ENCODE measurements around the gene ADAMTS2.
"Not testable (repeated sequence)": the region's sequence is repeated elsewhere in the genome, so short reads cannot be mapped to it uniquely, and the experiment has no call there.

ADAMTS2 gene

GRCh38 chr5:179222246-179223017 lies 122.8 kb downstream of the ADAMTS2 start:
- no peaks in the 10 kb centered on the region for H3K9me3 ChIP-seq (ENCODE audit: control insufficient read depth, low read length)
- no peak overlapping the region for H3K4me3 ChIP-seq (ENCODE audit: low read length)
- H3K4me1 ChIP-seq (ENCODE audit: control insufficient read depth, insufficient read depth, low read length), result no peaks in the 10 kb centered on the region
- no peaks in the 10 kb centered on the region for H3K36me3 ChIP-seq (ENCODE audit: control insufficient read depth, insufficient read depth, low read length)
- no peak overlapping the region for H3K9ac ChIP-seq (ENCODE audit: low read length)
- no peaks in the 10 kb centered on the region for H3K27me3 ChIP-seq (ENCODE audit: control insufficient read depth, insufficient read depth, low read length)

DNA sequence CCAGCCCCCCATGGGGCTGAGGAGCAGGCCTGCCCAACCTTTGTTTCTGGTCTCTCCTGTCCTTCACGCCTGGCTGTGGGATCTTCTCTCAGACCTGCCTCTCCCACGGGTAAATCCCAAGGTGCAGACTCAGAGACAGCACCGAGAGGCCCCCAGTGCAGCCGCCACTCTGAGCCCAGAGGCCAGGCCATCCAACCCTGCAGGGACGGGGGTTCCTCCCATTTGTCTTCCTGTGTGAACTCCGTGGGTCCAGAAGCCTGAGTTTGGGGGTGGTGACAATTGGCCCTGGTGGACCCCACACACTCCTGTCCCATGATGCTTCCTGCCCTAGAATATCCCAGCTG lies 123.4 kb downstream of the ADAMTS2 start:
- Histone ChIP-seq H3K9ac (ENCODE audit: low read length) (no peak overlapping the region), H3K27me3 (ENCODE audit: control insufficient read depth, insufficient read depth, low read length) (no peaks in the 10 kb centered on the region), H3K36me3 (ENCODE audit: control insufficient read depth, insufficient read depth, low read length) (no peaks in the 10 kb centered on the region), H3K9me3 (ENCODE audit: control insufficient read depth, low read length) (no peaks in the 10 kb centered on the region), H3K4me1 (ENCODE audit: control insufficient read depth, insufficient read depth, low read length) (no peaks in the 10 kb centered on the region), H3K4me3 (ENCODE audit: low read length) (no peak overlapping the region)

GRCh38 chr5:179221196-179221876 lies 123.9 kb downstream of the ADAMTS2 start:
- Histone ChIP-seq H3K9ac (ENCODE audit: low read length) (no peak overlapping the region), H3K4me1 (ENCODE audit: control insufficient read depth, insufficient read depth, low read length) (no peaks in the 10 kb centered on the region), H3K4me3 (ENCODE audit: low read length) (no peak overlapping the region), H3K9me3 (ENCODE audit: control insufficient read depth, low read length) (no peaks in the 10 kb centered on the region), H3K36me3 (ENCODE audit: control insufficient read depth, insufficient read depth, low read length) (no peaks in the 10 kb centered on the region), H3K27me3 (ENCODE audit: control insufficient read depth, insufficient read depth, low read length) (no peaks in the 10 kb centered on the region)

- Histone ChIP-seq H3K4me3 (ENCODE audit: low read length) (no peak overlapping the region), H3K4me1 (ENCODE audit: control insufficient read depth, insufficient read depth, low read length) (no peaks in the 10 kb centered on the region), H3K9ac (ENCODE audit: low read length) (no peak overlapping the region), H3K27me3 (ENCODE audit: control insufficient read depth, insufficient read depth, low read length) (no peaks in the 10 kb centered on the region), H3K9me3 (ENCODE audit: control insufficient read depth, low read length) (no peaks in the 10 kb centered on the region), H3K36me3 (ENCODE audit: control insufficient read depth, insufficient read depth, low read length) (no peaks in the 10 kb centered on the region)
These were observed 124.5 kb downstream of the ADAMTS2 start for GRCh38 chr5:179220716-179221115.

GRCh38 chr5:179219661-179220620 lies 125.3 kb downstream of the ADAMTS2 start:
- no peak overlapping the region for H3K9ac ChIP-seq (ENCODE audit: low read length)
- H3K36me3 ChIP-seq (ENCODE audit: control insufficient read depth, insufficient read depth, low read length), result no peaks in the 10 kb centered on the region
- no peaks in the 10 kb centered on the region for H3K4me1 ChIP-seq (ENCODE audit: control insufficient read depth, insufficient read depth, low read length)
- H3K27me3 ChIP-seq (ENCODE audit: control insufficient read depth, insufficient read depth, low read length), result no peaks in the 10 kb centered on the region
- H3K9me3 ChIP-seq (ENCODE audit: control insufficient read depth, low read length), result no peaks in the 10 kb centered on the region
- H3K4me3 ChIP-seq (ENCODE audit: low read length), result no peak overlapping the region

GRCh38 chr5:179218943-179219330 lies 126.3 kb downstream of the ADAMTS2 start:
- Histone ChIP-seq H3K4me3 (ENCODE audit: low read length) (no peak overlapping the region), H3K4me1 (ENCODE audit: control insufficient read depth, insufficient read depth, low read length) (no peaks in the 10 kb centered on the region), H3K9ac (ENCODE audit: low read length) (no peak overlapping the region), H3K36me3 (ENCODE audit: control insufficient read depth, insufficient read depth, low read length) (no peaks in the 10 kb centered on the region), H3K9me3 (ENCODE audit: control insufficient read depth, low read length) (no peaks in the 10 kb centered on the region), H3K27me3 (ENCODE audit: control insufficient read depth, insufficient read depth, low read length) (no peaks in the 10 kb centered on the region)

GRCh38 chr5:179217956-179218942 lies 127.0 kb downstream of the ADAMTS2 start:
- Histone ChIP-seq H3K4me3 (ENCODE audit: low read length) (no peak overlapping the region), H3K9me3 (ENCODE audit: control insufficient read depth, low read length) (no peaks in the 10 kb centered on the region), H3K9ac (ENCODE audit: low read length) (no peak overlapping the region), H3K36me3 (ENCODE audit: control insufficient read depth, insufficient read depth, low read length) (no peaks in the 10 kb centered on the region), H3K27me3 (ENCODE audit: control insufficient read depth, insufficient read depth, low read length) (no peaks in the 10 kb centered on the region), H3K4me1 (ENCODE audit: control insufficient read depth, insufficient read depth, low read length) (no peaks in the 10 kb centered on the region)

DNA sequence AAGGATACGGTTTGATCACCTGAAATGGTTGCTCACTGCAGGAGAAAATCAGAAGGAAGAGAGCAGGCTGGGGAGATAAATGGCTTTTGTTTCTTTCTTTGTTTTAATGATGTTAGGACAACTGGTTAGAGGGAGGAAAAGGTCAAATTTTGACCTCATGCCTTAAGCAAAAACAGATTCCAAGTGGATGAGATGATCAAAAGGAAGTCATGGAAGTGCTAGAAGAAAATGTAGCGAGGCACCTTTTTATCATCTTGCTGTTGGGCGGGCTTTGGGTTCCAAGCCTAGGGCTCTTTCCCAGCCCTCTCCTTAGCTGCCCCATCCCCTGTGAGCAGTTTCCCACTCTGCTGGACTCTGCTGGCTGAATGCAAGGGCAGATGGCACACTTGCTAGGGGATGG lies 127.9 kb downstream of the ADAMTS2 start:
- H3K4me1 ChIP-seq (ENCODE audit: control insufficient read depth, insufficient read depth, low read length), result no peaks in the 10 kb centered on the region
- H3K9me3 ChIP-seq (ENCODE audit: control insufficient read depth, low read length), result no peaks in the 10 kb centered on the region
- H3K9ac ChIP-seq (ENCODE audit: low read length), result no peak overlapping the region
- H3K4me3 ChIP-seq (ENCODE audit: low read length), result no peak overlapping the region
- H3K27me3 ChIP-seq (ENCODE audit: control insufficient read depth, insufficient read depth, low read length), result no peaks in the 10 kb centered on the region
- H3K36me3 ChIP-seq (ENCODE audit: control insufficient read depth, insufficient read depth, low read length), result no peaks in the 10 kb centered on the region

- not testable (repeated sequence) for H3K36me3 ChIP-seq (ENCODE audit: control insufficient read depth, insufficient read depth, low read length); H3K27me3 ChIP-seq (ENCODE audit: control insufficient read depth, insufficient read depth, low read length); H3K9me3 ChIP-seq (ENCODE audit: control insufficient read depth, low read length); H3K4me3 ChIP-seq (ENCODE audit: low read length); H3K4me1 ChIP-seq (ENCODE audit: control insufficient read depth, insufficient read depth, low read length); H3K9ac ChIP-seq (ENCODE audit: low read length)
These were observed 128.9 kb downstream of the ADAMTS2 start for GRCh38 chr5:179216381-179216780.

DNA sequence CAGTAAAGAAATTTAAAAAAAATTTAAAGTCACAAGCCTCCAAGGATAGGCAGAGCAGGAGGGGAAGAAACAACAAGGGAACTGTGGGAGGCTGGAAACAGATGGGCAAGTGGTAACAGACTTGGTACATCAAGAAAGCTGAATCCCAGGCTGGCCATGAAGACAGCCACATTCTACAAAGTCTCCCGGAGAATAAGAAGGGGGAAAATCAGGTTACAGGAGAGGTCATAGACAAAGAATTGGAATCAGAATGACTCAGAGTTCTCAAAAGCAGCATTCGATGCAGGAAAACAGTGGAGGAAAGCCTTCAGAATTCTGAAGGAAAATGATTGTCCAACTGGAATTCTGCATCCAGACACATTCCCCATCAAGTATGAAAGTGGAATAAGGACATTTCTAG lies 129.7 kb downstream of the ADAMTS2 start:
- no peaks in the 10 kb centered on the region for H3K36me3 ChIP-seq (ENCODE audit: control insufficient read depth, insufficient read depth, low read length)

DNA sequence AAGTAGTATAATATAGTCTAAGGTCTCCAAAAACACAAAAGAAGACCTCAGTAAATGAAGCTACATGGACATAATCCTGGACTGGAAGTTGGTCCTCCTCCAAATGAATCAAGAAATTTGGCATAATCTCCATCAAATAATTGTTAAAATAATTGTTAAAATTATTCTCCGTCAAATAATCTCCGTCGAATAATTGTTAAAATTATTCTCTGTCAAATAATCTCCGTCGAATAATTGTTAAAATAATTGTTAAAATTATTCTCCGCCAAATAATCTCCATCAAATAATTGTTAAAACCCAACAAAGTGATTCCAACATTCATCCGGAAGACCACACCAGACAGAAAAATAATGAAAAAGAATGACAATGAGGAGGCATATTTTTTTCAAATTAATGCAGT lies 130.6 kb downstream of the ADAMTS2 start:
- Histone ChIP-seq H3K4me3 (ENCODE audit: low read length) (no peak overlapping the region), H3K4me1 (ENCODE audit: control insufficient read depth, insufficient read depth, low read length) (no peaks in the 10 kb centered on the region), H3K36me3 (ENCODE audit: control insufficient read depth, insufficient read depth, low read length) (no peaks in the 10 kb centered on the region), H3K27me3 (ENCODE audit: control insufficient read depth, insufficient read depth, low read length) (no peaks in the 10 kb centered on the region), H3K9me3 (ENCODE audit: control insufficient read depth, low read length) (no peaks in the 10 kb centered on the region), H3K9ac (ENCODE audit: low read length) (no peak overlapping the region)

More for the DNA sequence above, 129.7 kb downstream of the ADAMTS2 start:
- no peaks in the 10 kb centered on the region for H3K9me3 ChIP-seq (ENCODE audit: control insufficient read depth, low read length)
- no peak overlapping the region for H3K9ac ChIP-seq (ENCODE audit: low read length)
- H3K27me3 ChIP-seq (ENCODE audit: control insufficient read depth, insufficient read depth, low read length), result no peaks in the 10 kb centered on the region
- H3K4me1 ChIP-seq (ENCODE audit: control insufficient read depth, insufficient read depth, low read length), result no peaks in the 10 kb centered on the region
- H3K4me3 ChIP-seq (ENCODE audit: low read length), result no peak overlapping the region
